Activated T-cell treated with anti-CD3 and anti-CD28 coated beads for 24 hours (primary cell): ENCODE data around the gene ERCC5.

Source experiments
- DNase-seq: peaks from one replicate; pipeline ENCODE4 v3.0.0-alpha.2; 2020; ENCODE audit warnings: low read depth

ERCC5 gene

DNA sequence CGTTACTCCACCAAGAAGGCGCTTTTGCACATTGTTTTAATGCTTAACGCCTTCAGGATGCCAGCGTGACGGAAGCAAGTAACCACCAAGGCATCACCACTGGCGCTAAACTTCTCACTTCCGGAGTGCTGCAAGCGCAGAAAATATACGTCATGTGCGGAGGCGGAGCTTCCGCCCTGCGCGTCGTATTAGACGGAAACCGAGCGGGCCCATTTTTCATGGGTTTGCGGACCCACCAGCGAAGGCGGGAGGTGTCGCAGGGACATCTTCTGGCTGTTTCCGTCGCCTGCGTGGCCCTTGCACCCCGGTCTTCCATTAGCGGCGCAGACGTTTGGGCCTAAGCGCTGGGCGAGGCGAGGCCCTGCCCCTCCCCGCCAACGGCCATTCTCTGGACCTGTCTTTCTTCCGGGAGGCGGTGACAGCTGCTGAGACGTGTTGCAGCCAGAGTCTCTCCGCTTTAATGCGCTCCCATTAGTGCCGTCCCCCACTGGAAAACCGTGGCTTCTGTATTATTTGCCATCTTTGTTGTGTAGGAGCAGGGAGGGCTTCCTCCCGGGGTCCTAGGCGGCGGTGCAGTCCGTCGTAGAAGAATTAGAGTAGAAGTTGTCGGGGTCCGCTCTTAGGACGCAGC is at the start of gene ERCC5:
ERCC5 (plus strand) TSS at position 403 of the 631 bp plus-strand sequence. CDS start 235 bp downstream, outside the sequence.
- DNase-seq, result peak; percentile 94

DNA sequence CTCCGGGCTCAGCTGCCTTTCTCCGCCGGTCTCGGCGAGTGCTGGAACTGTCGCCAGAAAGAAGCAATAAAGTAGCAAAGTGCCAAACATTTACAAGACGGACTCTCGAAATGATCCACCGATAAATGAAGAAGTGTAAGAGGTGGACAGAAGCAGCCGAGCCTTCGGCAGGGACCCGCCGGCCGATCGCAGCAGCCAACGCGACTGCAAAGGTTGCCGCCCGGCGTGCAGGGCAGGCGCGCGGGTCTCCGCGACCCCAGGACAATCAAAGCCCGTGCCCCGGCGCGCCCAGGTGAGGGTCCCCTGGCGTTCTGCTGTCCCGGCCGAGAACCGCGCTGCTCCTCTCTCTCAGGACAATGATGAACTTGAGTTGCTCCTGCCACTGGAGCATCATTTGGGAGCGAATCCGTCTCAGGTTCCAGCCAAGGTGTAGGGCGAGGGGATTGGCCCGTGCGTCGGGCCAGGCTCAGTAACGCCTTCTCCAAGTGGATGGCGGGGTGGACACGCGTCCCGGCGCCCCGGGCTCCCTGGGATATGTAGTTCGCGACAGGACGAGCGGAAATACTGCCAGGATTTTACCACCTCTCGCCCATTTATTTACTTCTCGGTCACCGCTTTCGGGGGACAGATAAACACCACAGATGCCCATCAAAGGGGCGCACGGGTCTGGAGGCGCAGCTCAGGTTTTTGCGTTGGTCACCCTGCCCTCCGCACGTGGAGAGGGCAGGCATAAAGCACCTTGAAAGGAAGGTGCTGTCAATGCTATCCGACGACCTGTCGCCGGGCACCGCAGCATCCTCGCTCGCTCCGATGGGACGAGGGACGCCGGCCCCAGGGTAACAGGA is 47.0 kb upstream of the ERCC5 start, which contains the start of the genes BIVM and POGLUT2:
BIVM (plus strand) TSS at position 539 of the 845 bp plus-strand sequence. CDS start 8,149 bp downstream, outside the sequence.
POGLUT2 (minus strand) TSS at position 396 of the 845 bp plus-strand sequence; CDS start at position 90, 306 bp downstream.
- DNase-seq, result peak; percentile 79

DNA sequence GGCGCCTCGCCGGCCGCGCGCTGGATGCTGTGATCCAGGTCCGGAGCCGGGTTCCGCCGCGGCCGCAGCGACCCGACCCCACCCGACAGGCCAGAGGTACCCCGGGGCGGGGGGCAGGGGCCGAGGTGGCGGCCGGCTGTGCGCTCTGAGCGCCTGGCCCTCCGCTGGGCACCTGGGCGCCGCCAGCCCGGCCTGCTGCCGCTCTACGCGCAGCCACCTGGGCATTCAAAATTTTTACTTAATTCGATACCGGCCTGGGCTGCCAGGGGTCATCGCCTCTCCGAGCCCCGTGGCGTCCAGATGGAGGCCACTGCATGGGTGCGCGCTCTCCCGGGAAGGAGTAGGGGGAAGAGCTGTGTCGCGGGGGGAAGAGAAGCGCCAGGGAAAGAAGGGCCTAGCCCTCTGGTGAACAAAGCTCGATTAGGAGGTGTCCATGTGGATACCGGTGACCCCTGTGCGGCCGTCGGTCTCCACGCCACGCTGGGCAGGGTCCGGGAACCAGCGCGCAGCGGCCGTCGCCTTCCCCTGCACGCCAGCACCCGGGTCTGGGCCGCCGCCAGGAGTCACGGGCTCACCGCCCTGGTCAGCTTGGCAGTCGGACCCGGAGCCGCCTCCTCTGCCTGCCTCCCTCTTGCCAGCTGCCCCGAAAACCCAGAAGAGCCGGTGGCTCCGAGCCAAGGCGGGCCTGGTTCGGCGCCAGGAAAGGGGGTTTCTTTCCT is 46.2 kb upstream of the ERCC5 start:
- DNase-seq, result peak; percentile 4

DNA sequence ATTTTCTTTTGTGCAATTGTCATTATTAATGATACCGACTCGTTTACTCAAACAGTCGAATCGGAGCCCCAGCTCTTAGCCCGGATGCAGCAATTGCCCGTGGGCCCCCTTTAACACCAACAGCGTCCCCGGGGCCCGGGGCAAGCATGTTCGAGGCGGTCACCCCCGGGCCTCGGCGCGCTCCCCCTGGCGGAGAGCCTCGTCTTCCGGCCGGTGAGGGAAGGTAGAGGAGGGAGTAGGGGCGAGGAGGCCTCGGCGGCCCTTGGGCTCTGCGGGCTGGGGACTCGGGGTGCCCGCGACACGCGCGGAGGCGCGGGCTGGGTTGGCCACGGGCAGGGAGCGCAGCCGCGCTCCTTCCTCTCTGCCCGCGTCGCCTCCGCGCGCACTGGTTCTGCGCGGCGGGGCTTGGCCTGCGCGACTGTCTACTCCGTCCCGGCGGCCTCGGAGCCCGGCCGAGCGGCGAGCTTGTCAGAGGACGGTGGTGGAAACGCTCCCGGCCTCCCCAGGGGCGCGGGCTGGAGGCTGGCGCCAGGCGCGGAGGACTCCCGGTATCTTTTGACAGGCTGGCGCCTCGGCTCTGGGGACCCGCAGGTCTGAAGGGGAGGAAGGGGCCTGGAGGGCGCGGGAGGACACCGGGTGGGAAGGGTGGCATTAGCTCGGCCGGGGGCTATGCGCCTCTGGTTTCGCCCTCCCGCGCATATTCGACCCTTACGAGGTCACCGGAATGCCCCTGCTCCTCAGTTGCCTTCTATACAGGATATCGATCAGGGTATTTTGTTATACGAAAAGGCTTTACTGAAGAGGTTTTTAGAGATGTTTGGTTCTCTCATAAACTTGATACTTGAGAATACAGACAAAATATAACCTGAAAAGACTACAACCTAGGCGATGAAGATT is 45.4 kb upstream of the ERCC5 start:
- DNase-seq, result peak; percentile 81

DNA sequence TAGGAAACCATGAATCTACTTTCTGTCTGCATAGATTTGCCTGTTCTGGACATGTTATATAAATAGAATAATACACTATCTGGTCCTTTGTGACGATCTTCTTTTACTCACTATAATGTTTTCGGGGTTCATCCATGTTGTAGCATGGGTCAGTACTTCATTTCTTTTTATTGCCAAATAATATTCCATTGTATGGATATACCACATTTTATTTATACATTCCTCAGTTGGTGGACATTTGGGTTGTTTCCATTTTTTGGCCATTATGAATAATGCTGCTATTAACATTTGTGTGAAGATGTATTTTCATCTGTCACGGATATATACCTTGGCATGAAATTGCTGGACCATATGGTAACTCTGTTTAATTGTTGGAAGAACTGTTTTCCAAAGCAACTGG is 40.2 kb upstream of the ERCC5 start:
- DNase-seq, result no peak

DNA sequence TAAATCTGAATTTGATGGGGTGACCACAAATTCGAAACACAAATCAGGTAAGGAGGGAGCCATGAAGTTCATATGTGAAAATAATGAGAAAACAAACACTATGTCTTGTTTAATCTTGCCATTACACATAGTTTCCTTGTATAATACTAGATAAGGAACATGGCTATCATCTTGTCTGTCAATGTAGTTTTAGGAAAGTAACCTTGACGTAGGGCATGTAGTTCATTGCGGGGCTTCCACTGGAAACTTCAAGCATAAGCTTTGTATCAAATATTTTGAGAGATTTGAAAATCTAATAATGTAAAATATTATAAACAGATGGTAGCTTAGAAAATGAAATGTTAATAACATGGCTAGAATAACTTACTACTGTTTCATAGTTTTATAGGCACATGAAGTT is 38.1 kb upstream of the ERCC5 start:
- no peak for DNase-seq

DNA sequence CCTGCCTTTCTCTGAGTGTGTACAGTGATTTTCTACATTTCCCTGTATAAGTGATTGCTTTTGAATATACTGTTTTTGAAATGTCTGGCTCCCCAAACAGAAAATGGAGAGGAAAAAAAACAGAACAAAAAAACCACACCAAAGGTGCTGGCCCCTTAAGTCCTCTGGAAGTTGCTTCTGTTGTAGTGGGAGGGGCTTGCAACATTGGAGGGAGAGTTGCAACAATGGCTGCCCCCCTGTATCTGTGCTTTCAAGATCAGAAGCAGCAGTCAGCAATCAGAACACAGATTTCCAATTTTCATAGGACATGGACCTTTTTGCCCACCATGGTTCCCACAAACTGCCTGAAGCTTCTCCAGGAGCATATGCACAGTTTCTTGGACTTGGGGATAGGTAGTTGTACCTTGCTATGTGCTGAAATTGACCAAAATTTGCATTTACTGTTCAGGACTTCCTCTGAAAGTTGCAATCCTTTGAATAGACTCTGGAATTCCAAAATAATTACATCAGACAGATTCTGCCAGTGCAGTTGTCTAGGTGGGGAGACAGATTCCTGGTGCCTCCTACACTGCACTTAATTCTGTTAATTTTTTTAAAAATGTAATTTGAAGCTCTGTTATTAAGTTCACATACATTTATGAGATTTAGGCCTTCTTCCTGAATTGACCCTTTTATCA is 33.1 kb upstream of the ERCC5 start:
- DNase-seq, result no peak

DNA sequence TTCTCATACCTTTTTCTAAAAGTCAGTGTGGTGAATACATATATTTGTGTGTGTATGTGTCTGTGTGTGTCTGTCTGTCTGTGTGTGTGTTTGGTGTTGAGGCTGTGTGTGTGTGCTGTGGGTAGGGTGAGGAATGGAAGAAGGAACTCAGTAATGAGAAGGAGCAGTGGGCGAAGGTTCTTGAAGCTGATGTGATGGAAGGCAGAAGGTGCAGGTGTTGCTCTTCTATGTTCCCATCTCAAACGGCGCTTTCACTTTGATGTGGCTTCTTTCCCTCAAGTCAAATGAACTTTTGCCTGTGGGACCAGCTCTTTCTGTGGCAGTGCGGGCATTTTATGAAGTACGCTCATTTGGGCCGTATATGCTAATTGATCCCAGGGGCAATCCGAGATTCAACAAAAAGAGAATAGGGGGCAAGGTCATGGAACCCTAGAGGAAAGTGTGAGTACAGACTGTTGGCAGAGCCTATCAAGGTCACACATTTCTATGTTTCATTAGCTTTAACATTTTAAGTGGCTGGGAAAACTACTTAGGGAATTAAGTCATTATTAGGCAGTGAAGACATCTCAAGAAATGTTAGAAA is 31.7 kb upstream of the ERCC5 start:
- DNase-seq, result no peak

DNA sequence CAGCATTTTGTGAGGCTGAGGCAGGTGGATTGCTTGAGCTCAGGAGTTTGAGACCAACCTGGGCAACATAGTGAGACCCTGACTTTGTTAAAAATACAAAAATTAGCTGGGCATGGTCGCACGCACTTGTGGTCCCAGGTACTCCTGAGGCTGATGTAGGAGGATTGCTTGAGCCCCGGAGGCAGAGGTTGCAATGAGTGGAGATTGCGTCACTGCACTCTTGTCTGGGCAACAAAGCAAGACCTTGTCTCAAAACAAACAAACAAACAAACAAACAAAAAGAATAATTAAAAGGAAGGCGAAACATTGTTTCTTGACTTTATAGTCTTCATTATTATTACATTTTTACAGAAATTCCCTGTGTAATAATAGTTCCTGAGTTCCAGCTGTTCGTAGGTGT is 31.0 kb upstream of the ERCC5 start:
- DNase-seq, result no peak

DNA sequence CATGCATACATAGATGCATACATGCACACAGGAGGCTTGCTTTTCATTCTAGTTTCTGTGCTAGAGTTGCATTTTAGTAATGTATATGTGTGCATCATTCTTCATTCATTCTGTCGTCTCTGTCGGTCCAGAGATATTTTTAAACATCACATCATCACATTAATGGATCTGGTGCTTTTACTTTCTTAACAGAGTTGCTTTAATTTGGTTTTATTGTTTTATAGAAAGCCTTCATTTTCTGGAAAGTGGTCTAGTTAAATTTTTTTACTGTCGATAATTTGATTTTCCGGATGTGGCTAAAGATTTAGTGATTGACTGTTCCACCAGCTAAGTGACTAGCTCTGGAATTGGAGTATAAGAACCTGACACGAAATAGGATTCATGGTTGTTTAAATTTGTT is 30.0 kb upstream of the ERCC5 start:
- DNase-seq, result no peak

DNA sequence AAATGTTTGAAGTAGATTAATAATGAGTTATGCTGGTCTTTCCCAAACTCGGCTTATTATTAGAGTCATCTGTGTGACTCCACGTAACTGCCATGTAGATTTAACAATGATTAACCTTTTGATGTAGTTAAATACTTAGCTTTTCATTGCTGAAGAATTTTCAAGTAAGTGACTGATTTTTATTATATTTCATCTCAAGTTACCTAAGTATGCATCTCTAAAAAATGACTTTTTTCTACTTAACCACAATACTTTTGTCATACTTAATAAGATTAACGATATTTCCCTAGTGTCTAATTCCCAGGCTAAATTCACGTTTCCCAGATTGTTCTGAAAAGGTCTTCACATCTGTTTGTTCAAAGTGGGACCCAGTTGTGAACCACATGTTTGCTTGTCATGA is 29.1 kb upstream of the ERCC5 start:
- no peak for DNase-seq

DNA sequence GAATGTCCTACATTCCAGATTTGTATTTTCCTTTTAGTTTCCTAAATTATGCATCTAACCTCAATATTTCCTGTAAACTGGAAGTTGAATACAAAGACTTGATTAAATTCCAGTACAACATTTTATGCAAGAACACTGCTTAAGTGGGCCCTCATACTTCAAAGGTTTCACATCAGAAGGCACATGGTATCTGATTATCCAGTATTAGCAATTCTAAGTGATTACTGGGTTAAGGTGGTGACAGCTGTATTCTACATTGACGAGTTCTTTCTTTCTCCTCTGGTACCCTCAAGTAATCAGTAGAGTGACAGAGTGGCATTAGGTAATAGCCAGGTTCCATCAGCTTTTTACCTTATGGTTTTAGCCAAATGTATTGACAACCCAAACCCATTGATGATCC is 28.6 kb upstream of the ERCC5 start:
- DNase-seq, result no peak

DNA sequence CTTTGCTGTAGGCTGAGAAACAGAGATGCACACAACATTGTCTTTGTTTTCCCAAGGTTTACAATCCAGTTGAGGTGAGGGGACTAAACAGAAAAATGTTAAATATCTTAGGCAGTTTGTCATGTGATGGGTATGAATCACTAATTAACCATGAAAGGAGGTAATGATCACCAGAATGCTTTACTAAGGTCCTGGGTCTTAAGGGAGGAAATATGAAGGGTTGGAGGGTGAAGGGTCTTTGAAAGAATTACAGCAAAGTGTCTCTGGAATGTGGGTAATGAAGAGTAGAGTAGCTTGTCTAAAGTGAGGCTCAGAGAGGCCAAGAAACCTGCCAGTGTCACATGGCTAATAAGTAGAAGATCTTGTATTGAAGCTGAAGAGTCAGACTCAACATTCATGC is 27.9 kb upstream of the ERCC5 start:
- no peak for DNase-seq

DNA sequence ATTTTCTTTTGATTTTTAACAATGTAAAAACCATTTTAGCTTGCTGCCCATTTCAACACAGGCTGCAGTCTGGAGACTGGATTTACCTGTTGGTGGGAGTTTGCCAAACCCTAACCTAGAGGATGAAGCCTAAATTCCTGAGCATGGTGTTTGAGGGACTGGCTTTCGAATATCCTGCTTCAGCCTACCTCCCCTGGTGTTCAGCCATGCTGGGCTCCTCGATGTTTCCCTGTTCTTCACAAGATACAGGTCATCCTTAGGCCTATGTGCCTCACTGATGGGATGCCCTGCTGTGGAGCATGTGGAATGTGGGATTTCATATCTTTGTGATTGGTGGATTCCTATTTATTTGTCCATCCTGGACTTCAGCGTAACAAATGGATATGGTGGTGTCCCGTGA is 20.4 kb upstream of the ERCC5 start:
- DNase-seq, result no peak

DNA sequence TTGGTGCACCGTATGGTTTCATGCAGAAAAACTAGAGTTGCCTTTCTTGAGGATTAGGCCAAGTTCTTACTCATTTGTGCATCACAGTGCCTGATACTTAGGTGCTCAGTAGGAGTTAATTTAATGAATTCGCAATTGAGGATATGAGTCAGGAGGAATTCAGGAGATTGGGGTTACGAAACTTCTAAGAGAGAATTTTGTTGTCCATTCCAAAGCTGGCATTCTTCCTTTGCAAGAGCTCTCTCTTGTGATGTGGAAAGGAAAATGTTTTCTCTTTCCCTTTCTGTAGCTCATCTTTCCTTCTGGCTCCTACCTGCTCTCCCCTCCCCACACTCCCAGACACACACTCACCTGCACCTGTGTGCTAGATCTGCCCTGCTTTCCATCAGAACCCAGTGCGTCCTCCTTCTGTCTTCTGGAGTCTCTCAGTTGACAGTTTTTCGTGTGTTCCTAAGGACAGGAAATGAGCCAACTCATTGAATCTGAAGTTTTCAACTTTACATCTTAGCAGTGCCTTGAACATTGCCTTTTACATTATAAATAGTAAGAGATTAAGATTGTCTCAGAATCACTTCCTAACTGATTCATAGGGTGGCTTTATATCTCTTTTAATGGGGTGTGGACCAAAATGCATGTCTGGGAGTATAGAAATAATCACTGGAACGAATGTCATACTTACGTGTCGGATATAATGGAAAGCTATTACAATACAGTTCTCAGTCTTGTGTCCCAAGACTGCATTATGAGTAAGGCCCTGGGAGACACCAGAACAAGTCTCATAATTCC is 19.7 kb upstream of the ERCC5 start:
- DNase-seq, result no peak

DNA sequence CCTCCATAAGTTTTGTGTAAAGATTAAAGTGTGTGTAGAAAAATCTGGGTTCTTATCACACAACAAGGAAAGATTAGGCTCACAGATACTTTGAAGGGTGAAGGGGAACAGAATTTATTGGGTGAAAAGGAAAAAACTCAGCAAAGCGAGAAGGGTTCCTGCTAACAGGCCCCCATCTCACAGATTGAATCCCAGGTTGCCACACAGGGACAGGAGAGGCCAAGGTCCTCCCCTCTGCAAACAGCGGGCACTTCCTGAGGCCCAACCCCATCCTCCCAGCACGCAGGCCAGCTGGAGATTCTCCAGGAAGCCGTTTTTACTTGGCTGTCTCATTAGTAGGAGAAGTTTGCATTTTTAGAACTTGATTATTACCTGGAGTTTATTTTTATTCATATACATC is 15.2 kb upstream of the ERCC5 start:
- no peak for DNase-seq

DNA sequence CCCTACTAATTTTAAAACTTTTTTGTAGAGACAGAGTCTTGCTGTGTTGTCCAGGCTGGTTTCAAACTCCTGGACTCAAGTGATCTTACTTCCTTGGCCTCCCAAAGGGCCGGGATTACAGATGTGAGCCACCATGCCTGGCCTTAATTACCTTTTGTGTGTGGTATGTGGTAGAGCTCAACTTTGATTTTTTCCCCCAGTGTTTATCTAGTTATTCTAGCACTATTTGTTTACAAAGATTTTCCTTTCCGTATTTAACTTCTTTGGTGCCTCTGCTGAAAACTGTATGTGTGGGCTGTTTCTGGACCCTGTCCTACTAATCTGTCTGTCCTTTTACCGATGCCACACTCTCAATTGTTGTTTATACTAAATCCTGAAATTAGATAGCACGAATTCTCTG is 9.4 kb upstream of the ERCC5 start:
- DNase-seq, result no peak

DNA sequence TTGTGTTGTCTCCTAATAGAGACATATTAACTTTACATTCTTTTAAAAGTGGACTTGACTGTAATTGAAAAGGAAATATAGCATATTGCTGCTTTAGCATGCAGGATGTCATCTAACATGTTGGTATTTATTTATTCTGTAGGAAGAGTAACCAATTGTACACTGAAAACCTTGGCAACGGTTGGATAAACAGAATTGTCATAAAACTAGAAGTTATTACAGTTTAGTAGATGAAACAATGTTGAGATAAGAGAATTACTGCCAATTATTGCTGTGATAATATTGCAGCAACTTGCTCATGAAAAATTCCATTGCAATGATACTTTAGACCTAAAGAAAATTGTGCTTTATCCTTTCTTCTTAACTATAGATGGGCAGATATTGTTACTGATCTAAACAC is 7.6 kb upstream of the ERCC5 start:
- DNase-seq, result no peak

DNA sequence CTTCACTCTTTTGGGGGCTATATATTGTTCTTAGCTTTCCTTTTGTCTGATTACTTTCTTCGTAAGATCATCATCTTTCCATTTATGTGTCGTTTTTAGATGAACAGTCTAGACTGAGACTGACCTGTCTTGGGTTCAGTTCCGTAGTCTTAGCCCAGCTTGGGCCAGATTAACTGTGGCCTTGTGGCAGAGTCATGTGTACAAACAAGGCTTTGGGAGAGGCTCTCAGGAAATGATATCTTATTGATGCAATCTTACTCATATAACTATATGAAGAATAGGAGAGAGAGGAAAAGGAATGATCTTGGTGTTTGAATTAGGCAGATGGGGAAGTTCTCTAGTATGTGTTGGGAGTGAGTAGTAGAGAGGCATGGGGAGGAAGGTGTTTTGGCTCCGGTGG is 6.8 kb upstream of the ERCC5 start:
- no peak for DNase-seq

DNA sequence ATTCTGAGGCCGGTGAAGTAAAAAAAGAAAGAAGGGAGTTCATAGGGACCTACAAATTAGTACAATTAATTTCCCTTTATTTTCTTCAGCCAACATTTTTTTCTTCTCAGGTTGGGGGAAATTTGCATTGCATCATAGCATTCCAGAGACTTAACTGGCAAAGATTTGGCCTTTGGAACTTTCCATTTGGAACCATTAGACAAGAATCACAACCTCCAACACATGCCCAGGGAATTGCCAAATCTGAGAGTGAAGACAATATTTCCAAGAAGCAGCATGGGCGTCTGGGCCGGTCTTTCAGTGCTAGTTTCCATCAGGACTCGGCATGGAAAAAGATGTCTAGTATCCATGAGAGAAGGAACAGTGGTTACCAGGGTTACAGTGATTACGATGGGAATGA is 6.4 kb upstream of the ERCC5 start:
- DNase-seq, result no peak
